ENCODE measurements around the gene SLC9C2. TPM values are rescaled to one million over a fixed set of nuclear protein-coding genes. Genes with fewer than 3 reads are reported as not detected.
"Not testable (repeated sequence)": the region's sequence is repeated elsewhere in the genome, so short reads cannot be mapped to it uniquely, and the experiment has no call there.

SLC9C2 gene
- total and polyA plus RNA-seq, 7 experiments from 2014 or later: not detected

- H3K4me3 ChIP-seq (ENCODE audit: low read length); intact Hi-C loops (cut with micrococcal nuclease); H3K9me3 ChIP-seq (ENCODE audit: control insufficient read depth in 2 of 3, low read length in 3 of 3); ATAC-seq; DNase-seq; H3K27me3 Mint-ChIP-seq; H3K27ac ChIP-seq (ENCODE audit: low read depth, low read length); H3K4me1 ChIP-seq (ENCODE audit: control insufficient read depth in 2 of 2, insufficient read depth in 2 of 2, low read length in 2 of 2); H3K27me3 ChIP-seq (ENCODE audit: control insufficient read depth in 2 of 2, insufficient read depth in 2 of 2, low read length in 2 of 2); CTCF ChIA-PET; H3K27ac Mint-ChIP-seq: not testable (repeated sequence)
- POLR2A ChIA-PET: interaction anchor here (1.0 kb wide), 1 partner anchor 14 kb away, joined by 3 read pairs; the partner anchor contains the start of gene PRDX6
- H3K4me1 Mint-ChIP-seq: peaks cover 10 to 59% (median 47%) of the 10 kb centered on the region in 7 donors
- peak overlapping the region in 1 of 10 donors; percentile 7 for H3K4me3 Mint-ChIP-seq
- peaks cover 25 to 84% (median 75%) of the 10 kb centered on the region in 5 donors for H3K36me3 Mint-ChIP-seq
- H3K36me3 ChIP-seq (ENCODE audit: control insufficient read depth in 2 of 3, insufficient read depth in 3 of 3, low read length in 3 of 3): peaks cover 0 to 34% (median 0%) of the 10 kb centered on the region in 3 experiments
- H3K9me3 Mint-ChIP-seq: peaks cover 6 to 42% (median 14%) of the 10 kb centered on the region in 11 donors
Observed at GRCh38 chr1:173462666-173463065, 140.2 kb downstream of the SLC9C2 start.

GRCh38 chr1:173459885-173460284 is 143.0 kb downstream of the SLC9C2 start:
- no peaks in the 10 kb centered on the region for H3K27me3 Mint-ChIP-seq
- no peak for DNase-seq
- peak overlapping the region in 1 of 9 donors; percentile 42 for H3K27ac Mint-ChIP-seq
- Histone ChIP-seq H3K27ac (ENCODE audit: low read depth, low read length) (no peak overlapping the region), H3K27me3 (ENCODE audit: control insufficient read depth in 2 of 2, insufficient read depth in 2 of 2, low read length in 2 of 2) (no peaks in the 10 kb centered on the region), H3K36me3 (ENCODE audit: control insufficient read depth in 2 of 3, insufficient read depth in 3 of 3, low read length in 3 of 3) (peaks cover 0 to 29% (median 0%) of the 10 kb centered on the region in 3 experiments), H3K9me3 (ENCODE audit: control insufficient read depth in 2 of 3, low read length in 3 of 3) (no peaks in the 10 kb centered on the region), H3K4me1 (ENCODE audit: control insufficient read depth in 2 of 2, insufficient read depth in 2 of 2, low read length in 2 of 2) (peaks cover 8 to 11% of the 10 kb centered on the region in 2 donors), H3K4me3 (ENCODE audit: low read length) (no peak overlapping the region)
- H3K9me3 Mint-ChIP-seq: peaks cover 2 to 19% (median 11%) of the 10 kb centered on the region in 11 donors
- ChIA-PET CTCF (no interaction called here), POLR2A (no interaction called here)
- no peak overlapping the region for H3K4me3 Mint-ChIP-seq
- ATAC-seq: no peak
- peaks cover 17 to 57% (median 45%) of the 10 kb centered on the region in 7 donors for H3K4me1 Mint-ChIP-seq
- H3K36me3 Mint-ChIP-seq: peaks cover 25 to 84% (median 70%) of the 10 kb centered on the region in 5 donors
- intact Hi-C loops (cut with micrococcal nuclease): no loop called here

GRCh38 chr1:173454966-173455524 is 147.8 kb downstream of the SLC9C2 start:
- intact Hi-C loops (cut with micrococcal nuclease): no loop called here
- ChIA-PET CTCF (no interaction called here), POLR2A (no interaction called here)
- H3K36me3 Mint-ChIP-seq: peaks cover 4 to 72% (median 54%) of the 10 kb centered on the region in 5 donors
- Histone ChIP-seq H3K27ac (ENCODE audit: low read depth, low read length) (no peak overlapping the region), H3K36me3 (ENCODE audit: control insufficient read depth in 2 of 3, insufficient read depth in 3 of 3, low read length in 3 of 3) (peaks cover 0 to 8% (median 0%) of the 10 kb centered on the region in 3 experiments), H3K4me3 (ENCODE audit: low read length) (no peak overlapping the region), H3K27me3 (ENCODE audit: control insufficient read depth in 2 of 2, insufficient read depth in 2 of 2, low read length in 2 of 2) (no peaks in the 10 kb centered on the region), H3K9me3 (ENCODE audit: control insufficient read depth in 2 of 3, low read length in 3 of 3) (no peaks in the 10 kb centered on the region), H3K4me1 (ENCODE audit: control insufficient read depth in 2 of 2, insufficient read depth in 2 of 2, low read length in 2 of 2) (peaks cover 9 to 12% of the 10 kb centered on the region in 2 donors)
- H3K27me3 Mint-ChIP-seq: no peaks in the 10 kb centered on the region
- peak overlapping the region in 4 of 9 donors; percentile 32 to 86 (median 46) for H3K27ac Mint-ChIP-seq
- H3K9me3 Mint-ChIP-seq: peaks cover 0 to 6% (median 0%) of the 10 kb centered on the region in 11 donors
- peak overlapping the region in 2 of 10 donors; percentile 12 to 44 for H3K4me3 Mint-ChIP-seq
- peak; percentile 46 for ATAC-seq
- peak in 2 of 9 donors; percentile 12 to 15 for DNase-seq
- H3K4me1 Mint-ChIP-seq: peaks cover 23 to 43% (median 31%) of the 10 kb centered on the region in 7 donors

- H3K36me3 Mint-ChIP-seq: peaks cover 12 to 71% (median 54%) of the 10 kb centered on the region in 5 donors
- no peak for ATAC-seq
- H3K4me3 Mint-ChIP-seq: no peak overlapping the region
- intact Hi-C loops (cut with micrococcal nuclease): no loop called here
- no peak overlapping the region for H3K4me3 ChIP-seq (ENCODE audit: low read length)
- peaks cover 19 to 34% (median 29%) of the 10 kb centered on the region in 7 donors for H3K4me1 Mint-ChIP-seq
- H3K27me3 ChIP-seq (ENCODE audit: control insufficient read depth in 2 of 2, insufficient read depth in 2 of 2, low read length in 2 of 2): no peaks in the 10 kb centered on the region
- peaks cover 9 to 12% of the 10 kb centered on the region in 2 donors for H3K4me1 ChIP-seq (ENCODE audit: control insufficient read depth in 2 of 2, insufficient read depth in 2 of 2, low read length in 2 of 2)
- H3K27me3 Mint-ChIP-seq: no peaks in the 10 kb centered on the region
- H3K9me3 ChIP-seq (ENCODE audit: control insufficient read depth in 2 of 3, low read length in 3 of 3): no peaks in the 10 kb centered on the region
- POLR2A ChIA-PET: no interaction called here
- peaks cover 0 to 6% (median 1%) of the 10 kb centered on the region in 11 donors for H3K9me3 Mint-ChIP-seq
- CTCF ChIA-PET: no interaction called here
- no peak overlapping the region for H3K27ac ChIP-seq (ENCODE audit: low read depth, low read length)
- H3K27ac Mint-ChIP-seq: peak overlapping the region in 1 of 9 donors; percentile 41
- no peak for DNase-seq
- H3K36me3 ChIP-seq (ENCODE audit: control insufficient read depth in 2 of 3, insufficient read depth in 3 of 3, low read length in 3 of 3): peaks cover 0 to 3% (median 0%) of the 10 kb centered on the region in 3 experiments
Observed at GRCh38 chr1:173453982-173454381, 148.9 kb downstream of the SLC9C2 start.

GRCh38 chr1:173451981-173452380 is 150.9 kb downstream of the SLC9C2 start:
- peaks cover 0 to 24% (median 7%) of the 10 kb centered on the region in 11 donors for H3K9me3 Mint-ChIP-seq
- Histone ChIP-seq H3K36me3 (ENCODE audit: control insufficient read depth in 2 of 3, insufficient read depth in 3 of 3, low read length in 3 of 3) (peaks cover 0 to 5% (median 0%) of the 10 kb centered on the region in 3 experiments), H3K27me3 (ENCODE audit: control insufficient read depth in 2 of 2, insufficient read depth in 2 of 2, low read length in 2 of 2) (no peaks in the 10 kb centered on the region), H3K27ac (ENCODE audit: low read depth, low read length) (no peak overlapping the region), H3K9me3 (ENCODE audit: control insufficient read depth in 2 of 3, low read length in 3 of 3) (no peaks in the 10 kb centered on the region), H3K4me1 (ENCODE audit: control insufficient read depth in 2 of 2, insufficient read depth in 2 of 2, low read length in 2 of 2) (peaks cover 9 to 12% of the 10 kb centered on the region in 2 donors), H3K4me3 (ENCODE audit: low read length) (no peak overlapping the region)
- intact Hi-C loops (cut with micrococcal nuclease): no loop called here
- DNase-seq: no peak
- ChIA-PET POLR2A (no interaction called here), CTCF (no interaction called here)
- no peak overlapping the region for H3K4me3 Mint-ChIP-seq
- ATAC-seq: no peak
- H3K27me3 Mint-ChIP-seq: no peaks in the 10 kb centered on the region
- H3K27ac Mint-ChIP-seq: no peak overlapping the region
- H3K4me1 Mint-ChIP-seq: peaks cover 16 to 34% (median 24%) of the 10 kb centered on the region in 7 donors
- peaks cover 24 to 75% (median 65%) of the 10 kb centered on the region in 5 donors for H3K36me3 Mint-ChIP-seq

Other genes starting within 250 kb of the SLC9C2 start
- gene PRDX6, start 125.7 kb downstream of the SLC9C2 start, total RNA-seq: 100 to 1,000 TPM in 2 of 5 experiments, 10 to 100 TPM in 3; 84.8 to 117 (median 95.0) TPM
- gene PRDX6, start 125.7 kb downstream of the SLC9C2 start, polyA plus RNA-seq: 100 to 1,000 TPM; 148 to 150 TPM
- gene TEX50, start 32.3 kb upstream of the SLC9C2 start, total RNA-seq: not detected
- gene TEX50, start 32.3 kb upstream of the SLC9C2 start, polyA plus RNA-seq: not detected
- gene ANKRD45, start 66.8 kb upstream of the SLC9C2 start, total RNA-seq: not detected
- gene ANKRD45, start 66.8 kb upstream of the SLC9C2 start, polyA plus RNA-seq: not detected
- gene KLHL20, start 111.9 kb upstream of the SLC9C2 start, total RNA-seq: 10 to 100 TPM; 28.3 to 40.9 (median 32.8) TPM
- gene KLHL20, start 111.9 kb upstream of the SLC9C2 start, polyA plus RNA-seq: 10 to 100 TPM; 25.5 to 27.3 TPM
- gene DARS2, start 221.6 kb upstream of the SLC9C2 start, total RNA-seq: 10 to 100 TPM in 3 of 5 experiments, 1 to 10 TPM in 2; 3.6 to 26.0 (median 13.5) TPM
- gene DARS2, start 221.6 kb upstream of the SLC9C2 start, polyA plus RNA-seq: 10 to 100 TPM in 1 of 2 donors, 1 to 10 TPM in 1; 9.2 to 13.2 TPM
- gene CENPL, start 221.8 kb upstream of the SLC9C2 start, total RNA-seq: 10 to 100 TPM in 2 of 5 experiments, 1 to 10 TPM in 3; 5.2 to 25.1 (median 9.5) TPM
- 1 to 10 TPM; 5.1 to 6.9 TPM for gene CENPL, start 221.8 kb upstream of the SLC9C2 start, polyA plus RNA-seq